ENCODE measurements around the gene ARHGAP33. TPM values are rescaled to one million over a fixed set of nuclear protein-coding genes. Genes with fewer than 3 reads are reported as not detected.
"Not testable (repeated sequence)": the region's sequence is repeated elsewhere in the genome, so short reads cannot be mapped to it uniquely, and the experiment has no call there.

Gene ARHGAP33
- total RNA-seq, 1 experiment from 2014 or later = 2.3 TPM

- DNase-seq (ENCODE audit: low read depth) = no peak
Measured at GRCh38 chr19:35833972-35834371, 58.6 kb downstream of the ARHGAP33 start.

GRCh38 chr19:35836096-35836495, 60.7 kb downstream of the ARHGAP33 start:
- not testable (repeated sequence) for DNase-seq (ENCODE audit: low read depth)

Other genes with a start within 250 kb of the ARHGAP33 start
- gene SBSN, start 247.3 kb upstream of the ARHGAP33 start, total RNA-seq (2014; rRNA removed; shearing (Covaris generic)) = not detected in 2 replicates
- 0.20 TPM in 1 of 2 replicates, not detected in the other for gene GAPDHS, start 242.1 kb upstream of the ARHGAP33 start, total RNA-seq (2014; rRNA removed; shearing (Covaris generic))
- 133 and 153 TPM in 2 replicates for gene TMEM147, start 229.9 kb upstream of the ARHGAP33 start, total RNA-seq (2014; rRNA removed; shearing (Covaris generic))
- 0.12 TPM in 1 of 2 replicates, not detected in the other for gene ATP4A, start 211.9 kb upstream of the ARHGAP33 start, total RNA-seq (2014; rRNA removed; shearing (Covaris generic))
- not detected in 2 replicates for gene PMIS2, start 189.4 kb upstream of the ARHGAP33 start, total RNA-seq (2014; rRNA removed; shearing (Covaris generic))
- gene HAUS5, start 162.8 kb upstream of the ARHGAP33 start, total RNA-seq (2014; rRNA removed; shearing (Covaris generic)) = 9.7 and 9.8 TPM in 2 replicates
- gene RBM42, start 146.5 kb upstream of the ARHGAP33 start, total RNA-seq (2014; rRNA removed; shearing (Covaris generic)) = 90.8 and 103 TPM in 2 replicates
- gene ETV2, start 133.8 kb upstream of the ARHGAP33 start, total RNA-seq (2014; rRNA removed; shearing (Covaris generic)) = 0.39 and 1.1 TPM in 2 replicates
- gene COX6B1, start 127.2 kb upstream of the ARHGAP33 start, total RNA-seq (2014; rRNA removed; shearing (Covaris generic)) = 619 and 745 TPM in 2 replicates
- 0.29 TPM in 1 of 2 replicates, not detected in the other for gene UPK1A, start 109.0 kb upstream of the ARHGAP33 start, total RNA-seq (2014; rRNA removed; shearing (Covaris generic))
- gene ZBTB32, start 71.0 kb upstream of the ARHGAP33 start, total RNA-seq (2014; rRNA removed; shearing (Covaris generic)) = not detected in 2 replicates
- 6.8 and 7.4 TPM in 2 replicates for gene KMT2B, start 57.6 kb upstream of the ARHGAP33 start, total RNA-seq (2014; rRNA removed; shearing (Covaris generic))
- 4.2 and 6.8 TPM in 2 replicates for gene IGFLR1, start 33.1 kb upstream of the ARHGAP33 start, total RNA-seq (2014; rRNA removed; shearing (Covaris generic))
- gene U2AF1L4, start 30.1 kb upstream of the ARHGAP33 start, total RNA-seq (2014; rRNA removed; shearing (Covaris generic)) = 9.4 and 20.5 TPM in 2 replicates
- 130 and 159 TPM in 2 replicates for gene PSENEN, start 29.9 kb upstream of the ARHGAP33 start, total RNA-seq (2014; rRNA removed; shearing (Covaris generic))
- gene LIN37, start 27.0 kb upstream of the ARHGAP33 start, total RNA-seq (2014; rRNA removed; shearing (Covaris generic)) = 22.0 and 22.3 TPM in 2 replicates
- gene HSPB6, start 18.5 kb upstream of the ARHGAP33 start, total RNA-seq (2014; rRNA removed; shearing (Covaris generic)) = 0.10 TPM in 1 of 2 replicates, not detected in the other
- gene PROSER3, start 17.4 kb upstream of the ARHGAP33 start, total RNA-seq (2014; rRNA removed; shearing (Covaris generic)) = 8.4 and 10.7 TPM in 2 replicates
- not detected in 2 replicates for gene PRODH2, start 37.3 kb downstream of the ARHGAP33 start, total RNA-seq (2014; rRNA removed; shearing (Covaris generic))
- not detected in 2 replicates for gene NPHS1, start 76.9 kb downstream of the ARHGAP33 start, total RNA-seq (2014; rRNA removed; shearing (Covaris generic))
- gene KIRREL2, start 81.3 kb downstream of the ARHGAP33 start, total RNA-seq (2014; rRNA removed; shearing (Covaris generic)) = 0.10 TPM in 1 of 2 replicates, not detected in the other
- 15.3 and 18.9 TPM in 2 replicates for gene APLP1, start 93.0 kb downstream of the ARHGAP33 start, total RNA-seq (2014; rRNA removed; shearing (Covaris generic))
- 3.7 and 7.1 TPM in 2 replicates for gene NFKBID, start 125.0 kb downstream of the ARHGAP33 start, total RNA-seq (2014; rRNA removed; shearing (Covaris generic))
- gene HCST, start 127.0 kb downstream of the ARHGAP33 start, total RNA-seq (2014; rRNA removed; shearing (Covaris generic)) = 1.9 TPM in 1 of 2 replicates, not detected in the other
- gene TYROBP, start 132.7 kb downstream of the ARHGAP33 start, total RNA-seq (2014; rRNA removed; shearing (Covaris generic)) = not detected in 2 replicates
- 4.2 and 5.5 TPM in 2 replicates for gene LRFN3, start 160.8 kb downstream of the ARHGAP33 start, total RNA-seq (2014; rRNA removed; shearing (Covaris generic))
- 25.8 and 34.0 TPM in 2 replicates for gene SDHAF1, start 219.6 kb downstream of the ARHGAP33 start, total RNA-seq (2014; rRNA removed; shearing (Covaris generic))
- not detected in 2 replicates for gene SYNE4, start 233.2 kb downstream of the ARHGAP33 start, total RNA-seq (2014; rRNA removed; shearing (Covaris generic))
- gene ALKBH6, start 238.6 kb downstream of the ARHGAP33 start, total RNA-seq (2014; rRNA removed; shearing (Covaris generic)) = 34.1 and 39.8 TPM in 2 replicates